Measurements from ENCODE around the gene C1QTNF12.
"Not testable (repeated sequence)": the region's sequence is repeated elsewhere in the genome, so short reads cannot be mapped to it uniquely, and the experiment has no call there.

Gene C1QTNF12

DNA sequence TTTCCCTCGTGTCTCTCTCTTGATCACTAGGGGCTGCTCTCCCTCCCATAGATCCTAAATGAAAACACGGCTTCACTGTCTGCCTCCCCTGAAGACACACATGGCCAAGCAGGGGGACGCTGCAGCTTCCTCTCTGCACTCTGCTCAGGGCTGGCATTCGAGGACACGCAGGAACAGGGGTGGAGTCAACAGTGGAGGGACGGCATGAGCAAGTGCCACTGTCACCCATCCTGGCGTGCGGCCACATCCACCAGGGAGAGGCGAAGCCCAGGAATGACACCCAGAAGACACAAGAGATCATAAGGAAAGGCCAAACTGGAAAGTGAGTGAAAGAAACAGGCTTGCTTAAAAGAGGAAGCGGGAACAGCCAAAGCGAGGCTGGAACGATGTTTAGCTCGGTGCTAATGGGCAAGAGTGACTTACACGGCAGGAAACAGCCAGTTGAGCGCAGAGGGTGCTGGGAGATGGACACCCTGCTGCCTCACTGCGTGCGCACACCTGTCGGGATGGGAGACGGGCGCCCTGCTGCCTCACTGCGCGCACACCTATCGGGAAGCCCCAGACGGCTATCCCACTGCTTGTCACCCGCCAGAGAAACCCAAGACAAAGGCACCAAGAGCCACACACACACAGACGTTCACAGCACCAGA is 13.6 kb upstream of the C1QTNF12 start:
- no peak for DNase-seq (ENCODE audit: insufficient read length, low spot score)
- TF ChIP-seq POLR2A (IDR thresholded peaks at IDR 0.05; ENCODE audit: low read depth, low read length) = no peak
- no peak for FAIRE-seq

DNA sequence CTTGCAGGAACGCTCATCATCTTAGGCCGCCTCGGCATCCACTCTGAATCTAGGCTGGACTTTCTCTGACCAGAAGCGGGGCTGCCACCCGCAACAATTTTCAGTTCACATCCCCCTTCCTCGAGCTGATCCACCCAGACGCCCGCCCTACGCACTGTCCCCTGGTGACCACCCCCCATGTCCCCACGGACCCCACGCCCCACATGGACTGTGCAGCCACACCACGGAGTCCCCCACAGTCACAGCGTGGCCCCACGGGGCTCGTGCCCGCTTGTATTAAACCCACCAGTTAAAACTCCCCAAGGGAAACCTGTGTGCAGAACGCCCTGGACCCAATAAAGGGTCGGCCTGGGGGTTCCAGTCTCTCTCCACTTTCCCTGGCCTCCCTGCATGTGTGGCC is 13.0 kb upstream of the C1QTNF12 start:
- FAIRE-seq (no peak), DNase-seq (ENCODE audit: insufficient read length, low spot score) (no peak)
- TF ChIP-seq POLR2A (IDR thresholded peaks at IDR 0.05; ENCODE audit: low read depth, low read length) = no peak

- no peak for FAIRE-seq
- TF ChIP-seq POLR2A (IDR thresholded peaks at IDR 0.05; ENCODE audit: low read depth, low read length) = no peak
Measured at GRCh38 chr1:1259119-1259488, 12.6 kb upstream of the C1QTNF12 start.

DNA sequence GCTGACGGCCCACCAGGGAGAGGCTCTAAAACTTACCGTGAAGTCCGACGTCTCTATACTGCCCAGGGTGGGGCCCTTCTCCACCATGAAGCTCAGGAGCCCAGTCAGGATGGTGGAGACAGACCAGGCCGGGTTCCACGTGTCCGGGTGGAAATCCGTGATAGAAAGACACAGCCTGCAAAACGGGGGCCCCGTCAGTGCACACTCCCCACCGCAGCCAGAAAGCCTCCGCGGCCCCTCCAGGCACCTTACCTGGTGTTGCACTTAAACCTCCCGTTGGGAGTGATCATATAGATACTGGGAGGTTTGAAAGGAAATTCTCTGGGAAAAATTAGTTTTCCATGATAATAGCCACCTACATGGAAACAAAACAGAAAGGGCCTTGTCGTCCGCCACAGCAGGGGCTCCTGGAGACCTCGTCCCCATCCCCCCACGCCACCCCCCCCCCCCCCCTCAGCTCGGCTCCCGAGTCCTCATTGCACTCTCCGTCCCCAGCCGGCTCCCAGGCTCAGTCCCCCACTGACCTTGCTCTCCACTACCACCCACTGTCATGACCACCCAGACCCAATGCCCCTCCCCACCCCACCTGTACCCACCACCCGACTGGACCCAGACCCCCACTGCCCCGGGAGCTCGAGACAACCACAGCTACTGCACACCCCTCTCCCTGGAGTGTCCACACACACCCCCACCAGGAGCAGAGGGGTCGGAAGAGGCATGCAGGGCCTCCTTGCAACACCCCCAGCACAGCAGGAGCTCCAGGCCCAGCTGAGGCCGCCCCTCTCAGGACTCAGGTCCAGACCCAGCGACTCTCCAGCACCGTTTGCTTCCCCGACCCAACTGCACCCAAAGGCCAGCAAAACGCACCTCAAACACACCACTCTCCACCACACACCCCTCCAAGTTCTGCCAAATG is 10.7 kb upstream of the C1QTNF12 start:
- DNase-seq (ENCODE audit: insufficient read length, low spot score) (no peak), FAIRE-seq (no peak)
- no peak for TF ChIP-seq POLR2A (IDR thresholded peaks at IDR 0.05; ENCODE audit: low read depth, low read length)

More at GRCh38 chr1:1259119-1259488, 12.6 kb upstream of the C1QTNF12 start:
- DNase-seq (ENCODE audit: insufficient read length, low spot score) = no peak

DNA sequence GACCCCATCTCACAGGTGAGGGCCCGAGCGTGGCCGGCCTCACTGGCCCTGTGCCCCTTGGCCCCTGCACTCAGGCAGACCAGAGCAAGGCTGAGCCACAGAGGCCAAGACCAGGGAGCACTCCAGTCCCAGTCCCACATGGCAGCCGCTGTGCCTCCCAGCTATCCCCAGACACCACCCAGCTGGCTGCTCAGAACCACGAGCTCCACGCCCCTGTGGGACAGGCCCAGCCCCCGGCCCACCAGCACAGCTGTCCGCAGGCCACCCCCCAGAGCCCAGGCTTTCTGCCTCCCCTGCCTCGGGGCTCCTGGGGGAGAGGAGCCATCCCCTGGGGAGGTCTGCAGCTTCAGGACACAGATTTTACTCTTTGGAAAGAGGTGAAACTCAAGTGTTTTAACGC is 9.1 kb upstream of the C1QTNF12 start:
- no peak for FAIRE-seq

DNA sequence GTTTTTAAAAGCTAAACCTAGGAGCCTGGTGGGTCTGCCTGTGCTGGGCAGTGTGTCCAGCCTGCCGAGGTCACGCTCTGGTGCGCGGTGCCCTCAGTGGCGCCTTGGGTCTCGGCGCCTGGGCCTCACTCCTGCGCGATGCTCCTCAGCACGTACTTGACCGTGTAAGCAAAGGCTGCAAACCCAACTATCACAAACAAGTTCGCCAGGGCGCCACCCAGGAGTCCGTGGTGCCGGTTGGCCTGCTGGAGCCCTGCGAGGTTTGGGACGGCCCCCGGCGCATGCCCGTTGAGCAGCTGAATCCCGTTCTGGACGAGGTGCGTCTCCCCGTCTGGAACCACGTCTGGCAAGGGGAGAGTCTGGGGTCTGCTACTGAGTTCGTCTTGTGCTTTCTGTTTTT is 8.6 kb upstream of the C1QTNF12 start:
- FAIRE-seq (no peak), DNase-seq (ENCODE audit: insufficient read length, low spot score) (no peak)
- TF ChIP-seq POLR2A (IDR thresholded peaks at IDR 0.05; ENCODE audit: low read depth, low read length) = no peak

More for the DNA sequence above, 9.1 kb upstream of the C1QTNF12 start:
- no peak for DNase-seq (ENCODE audit: insufficient read length, low spot score)
- TF ChIP-seq POLR2A (IDR thresholded peaks at IDR 0.05; ENCODE audit: low read depth, low read length) = no peak

DNA sequence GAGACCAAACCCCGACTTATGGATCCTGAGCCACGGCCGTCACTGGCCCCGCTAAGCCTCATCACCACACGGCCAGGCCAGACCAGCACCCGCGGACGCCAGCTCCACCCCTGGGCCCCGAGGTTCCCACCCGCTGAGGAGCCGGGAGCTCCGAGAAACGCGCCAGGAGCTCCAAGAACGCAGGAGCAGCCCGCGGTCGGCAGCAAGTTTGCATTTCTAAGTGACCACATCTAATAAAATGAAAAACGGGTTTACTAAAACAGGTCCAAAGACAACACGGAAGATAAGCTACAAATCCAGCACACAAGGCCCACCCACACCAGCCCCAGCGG is 8.1 kb upstream of the C1QTNF12 start:
- no peak for DNase-seq (ENCODE audit: insufficient read length, low spot score)
- FAIRE-seq = no peak
- TF ChIP-seq POLR2A (IDR thresholded peaks at IDR 0.05; ENCODE audit: low read depth, low read length) = no peak

GRCh38 chr1:1253972-1254666 is 7.6 kb upstream of the C1QTNF12 start:
- no peak for DNase-seq (ENCODE audit: insufficient read length, low spot score)

GRCh38 chr1:1253314-1253713 is 6.8 kb upstream of the C1QTNF12 start:
- FAIRE-seq = no peak
- no peak for DNase-seq (ENCODE audit: insufficient read length, low spot score)
- TF ChIP-seq POLR2A (IDR thresholded peaks at IDR 0.05; ENCODE audit: low read depth, low read length) = no peak

More at GRCh38 chr1:1253972-1254666, 7.6 kb upstream of the C1QTNF12 start:
- TF ChIP-seq POLR2A (IDR thresholded peaks at IDR 0.05; ENCODE audit: low read depth, low read length) = no peak
- no peak for FAIRE-seq

DNA sequence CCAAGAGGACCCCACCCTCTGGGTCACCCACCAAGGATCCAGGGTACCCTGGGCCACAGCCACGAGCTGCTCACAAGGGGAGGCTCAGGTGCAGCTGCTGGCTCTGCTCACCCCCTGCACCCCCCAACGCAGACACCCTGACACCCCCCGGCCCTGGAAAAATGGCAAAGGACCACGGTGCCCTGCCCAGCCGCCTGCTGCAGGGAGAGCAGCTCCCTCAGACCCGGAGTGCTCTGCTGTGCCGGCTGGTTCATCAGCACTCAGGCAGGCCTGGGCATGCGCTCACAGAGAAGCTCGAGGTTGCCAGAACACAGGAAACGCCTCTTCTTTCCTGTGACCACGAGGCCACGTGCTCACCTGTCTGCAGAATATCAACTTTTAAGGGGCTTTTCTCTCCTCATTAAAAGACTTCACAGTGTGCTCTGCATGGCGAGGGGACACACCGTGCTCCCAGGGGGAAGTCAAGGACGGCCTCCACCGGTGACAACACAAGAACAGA is 4.3 kb upstream of the C1QTNF12 start:
- no peak for FAIRE-seq
- DNase-seq (ENCODE audit: insufficient read length, low spot score) = no peak
- no peak for TF ChIP-seq POLR2A (IDR thresholded peaks at IDR 0.05; ENCODE audit: low read depth, low read length)

DNA sequence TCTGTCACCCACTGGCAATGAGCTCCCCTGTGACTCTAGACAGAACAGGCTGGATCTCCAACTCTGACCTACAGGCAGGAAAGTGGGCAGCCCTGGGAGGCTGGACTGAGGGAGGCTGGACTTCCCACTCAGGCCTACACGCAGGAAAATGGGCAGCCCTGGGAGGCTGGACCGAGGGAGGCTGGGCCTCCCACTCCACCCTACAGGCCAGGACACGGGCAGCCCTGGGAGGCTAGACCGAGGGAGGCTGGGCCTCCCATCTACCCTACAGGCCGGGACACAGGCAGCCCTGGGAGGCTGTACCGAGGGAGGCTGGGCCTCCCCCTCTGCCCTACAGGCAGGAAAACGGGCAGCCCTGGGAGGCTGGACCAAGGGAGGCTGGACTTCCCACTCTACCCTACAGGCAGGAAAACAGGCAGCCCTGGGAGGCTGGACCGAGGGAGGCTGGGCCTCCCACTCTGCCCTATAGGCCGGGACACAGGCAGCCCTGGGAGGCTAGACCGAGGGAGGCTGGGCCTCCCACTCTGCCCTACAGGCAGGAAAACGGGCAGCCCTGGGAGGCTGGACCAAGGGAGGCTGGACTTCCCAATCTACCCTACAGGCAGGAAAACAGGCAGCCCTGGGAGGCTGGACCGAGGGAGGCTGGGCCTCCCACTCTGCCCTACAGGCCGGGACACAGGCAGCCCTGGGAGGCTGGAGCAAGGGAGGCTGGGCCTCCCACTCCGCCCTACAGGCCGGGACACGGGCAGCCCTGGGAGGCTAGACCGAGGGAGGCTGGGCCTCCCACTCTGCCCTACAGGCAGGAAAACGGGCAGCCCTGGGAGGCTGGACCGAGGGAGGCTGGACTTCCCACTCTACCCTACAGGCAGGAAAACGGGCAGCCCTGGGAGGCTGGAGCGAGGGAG is 1.7 kb upstream of the C1QTNF12 start:
- not testable (repeated sequence) for FAIRE-seq; DNase-seq (ENCODE audit: insufficient read length, low spot score)

DNA sequence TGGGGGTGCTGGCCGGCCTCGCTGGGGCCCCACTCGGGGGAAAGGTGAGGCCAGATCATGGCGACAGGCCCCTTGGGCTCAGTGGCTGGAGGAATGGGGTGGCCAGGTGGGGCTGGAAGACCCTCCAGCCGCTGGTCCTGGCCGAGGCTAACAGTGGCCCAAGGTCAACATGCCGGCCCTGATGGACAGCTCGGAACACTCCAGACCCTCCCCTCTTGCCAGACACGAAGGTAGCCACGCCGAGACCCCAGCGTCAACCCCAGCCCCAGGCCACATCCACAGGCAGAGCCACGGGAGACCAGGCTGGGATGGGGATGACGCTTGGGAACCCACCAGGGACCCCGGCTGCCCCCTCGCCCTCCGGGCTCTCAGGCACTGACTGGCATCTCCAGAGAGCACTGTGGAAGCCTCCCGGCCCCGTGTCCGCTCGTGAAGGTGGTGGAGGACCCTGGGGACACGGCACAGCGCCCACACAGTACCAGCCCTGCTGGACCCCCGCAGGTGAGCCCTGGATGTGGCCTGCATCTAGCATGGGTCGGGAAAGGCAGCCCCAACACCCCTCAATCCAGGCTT is 905 bp upstream of the C1QTNF12 start:
- no peak for DNase-seq (ENCODE audit: insufficient read length, low spot score)
- no peak for TF ChIP-seq POLR2A (IDR thresholded peaks at IDR 0.05; ENCODE audit: low read depth, low read length)
- FAIRE-seq = no peak

Measured in H54 (cell line).